Measurements from ENCODE around the gene FBXW12.

FBXW12 gene

DNA sequence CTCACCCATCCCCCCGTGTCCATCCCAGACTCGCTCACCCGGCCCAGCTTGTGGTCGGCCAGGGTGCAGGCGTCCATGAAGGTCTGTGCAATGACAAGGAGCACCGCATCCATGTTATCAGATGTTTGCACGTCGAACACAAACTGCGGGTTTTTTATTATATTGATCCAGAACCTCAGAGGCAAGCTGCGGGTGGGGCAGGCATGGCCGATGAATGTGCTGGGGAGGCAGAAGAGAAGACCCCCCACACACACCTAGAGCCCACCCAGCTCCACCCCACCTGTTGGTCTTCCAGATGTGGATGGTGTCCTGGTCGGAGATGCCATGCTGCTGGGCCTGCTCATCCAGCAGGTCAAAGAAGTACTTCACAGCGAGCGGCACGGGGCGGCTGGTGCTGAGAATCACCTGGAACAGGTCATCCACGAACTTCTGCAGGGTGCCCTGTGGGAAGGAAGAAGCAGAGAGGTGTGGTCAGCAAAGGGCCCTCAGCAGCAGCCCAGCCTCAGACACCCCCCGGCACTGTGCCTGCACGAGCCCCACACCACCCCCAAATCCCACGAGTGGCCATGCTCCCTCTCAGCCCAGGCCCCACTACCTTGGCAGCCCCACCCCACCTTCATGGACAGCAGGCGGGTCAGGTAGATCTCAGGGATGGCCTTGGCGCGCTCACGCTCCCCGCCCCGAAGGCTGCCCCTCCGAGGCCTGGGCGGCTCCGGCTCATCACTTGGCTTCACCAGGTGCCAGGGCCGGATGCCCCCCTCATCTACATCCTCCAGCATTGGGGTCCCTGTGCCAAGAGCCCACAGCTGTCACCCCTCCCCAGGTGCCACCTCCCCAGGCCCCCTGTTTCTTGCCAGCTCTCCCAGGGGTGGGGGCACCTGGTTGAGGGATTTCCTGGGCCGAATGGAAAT lies 37.5 kb downstream of the FBXW12 start:
- no peak for DNase-seq

DNA sequence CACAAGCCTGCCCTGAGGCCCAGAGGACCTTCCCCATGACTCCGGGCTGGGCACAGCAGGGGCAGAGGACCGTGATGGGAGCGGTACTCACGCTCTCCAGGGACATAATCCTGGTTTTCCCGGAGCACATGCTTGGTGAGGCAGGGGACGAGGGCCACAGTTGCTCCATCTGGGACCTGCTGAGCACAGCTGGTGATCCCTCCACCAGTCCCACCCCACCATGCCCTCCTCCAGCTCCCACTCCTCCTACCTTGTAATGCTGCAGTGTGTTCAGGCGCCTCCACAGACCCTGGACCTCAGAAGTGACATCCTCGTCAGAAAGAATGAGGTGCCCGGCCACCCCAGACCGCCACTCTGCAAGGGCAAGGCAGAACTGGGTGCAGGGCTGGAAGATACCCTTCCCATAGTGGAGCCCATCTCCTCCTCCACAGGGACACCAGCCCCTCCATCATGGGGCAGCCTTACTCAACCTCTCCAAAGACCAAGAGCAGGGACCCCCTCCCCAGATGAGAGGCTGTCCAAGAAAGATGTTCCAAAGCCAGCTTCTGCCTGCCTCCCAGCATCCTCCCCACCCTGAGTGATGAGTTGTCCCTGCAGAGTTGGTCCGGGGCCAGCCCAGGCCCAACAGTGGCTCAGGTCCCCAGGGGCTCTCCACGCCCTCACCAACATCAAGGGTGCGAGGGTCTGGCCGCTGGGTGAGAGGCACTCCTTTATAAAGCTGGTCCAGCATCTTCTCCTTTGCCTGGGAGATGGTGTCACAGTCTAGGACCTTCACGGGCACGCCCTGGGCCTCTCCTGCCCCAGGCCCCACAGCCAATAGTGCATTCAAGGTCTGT lies 38.4 kb downstream of the FBXW12 start:
- DNase-seq: no peak

DNA sequence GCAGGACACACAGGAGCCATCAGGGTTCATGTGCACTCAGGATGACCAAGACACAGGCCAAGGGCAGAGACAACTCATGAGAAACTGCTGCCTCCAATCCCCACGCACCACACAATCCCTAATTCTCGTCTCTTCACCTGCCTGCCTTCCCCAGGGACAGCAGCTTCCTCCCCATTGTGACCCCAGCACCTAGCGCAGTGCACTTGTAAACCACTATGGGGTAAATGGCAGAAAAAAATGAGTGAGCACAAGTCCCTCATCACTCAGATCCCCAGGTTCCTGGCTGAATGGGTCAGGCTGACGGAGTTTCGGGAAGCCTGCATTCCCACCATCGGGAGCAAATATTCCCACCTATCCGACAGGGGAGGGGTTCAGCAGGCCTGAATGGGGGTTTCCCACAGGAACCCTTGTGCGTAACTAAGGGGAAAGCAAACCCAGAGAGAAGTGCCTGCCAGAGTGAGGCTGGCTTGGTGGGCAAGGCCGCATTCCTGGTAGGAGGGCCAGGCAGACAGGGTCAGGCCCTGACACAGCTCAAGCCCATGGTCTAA lies 39.1 kb downstream of the FBXW12 start:
- no peak for DNase-seq

DNA sequence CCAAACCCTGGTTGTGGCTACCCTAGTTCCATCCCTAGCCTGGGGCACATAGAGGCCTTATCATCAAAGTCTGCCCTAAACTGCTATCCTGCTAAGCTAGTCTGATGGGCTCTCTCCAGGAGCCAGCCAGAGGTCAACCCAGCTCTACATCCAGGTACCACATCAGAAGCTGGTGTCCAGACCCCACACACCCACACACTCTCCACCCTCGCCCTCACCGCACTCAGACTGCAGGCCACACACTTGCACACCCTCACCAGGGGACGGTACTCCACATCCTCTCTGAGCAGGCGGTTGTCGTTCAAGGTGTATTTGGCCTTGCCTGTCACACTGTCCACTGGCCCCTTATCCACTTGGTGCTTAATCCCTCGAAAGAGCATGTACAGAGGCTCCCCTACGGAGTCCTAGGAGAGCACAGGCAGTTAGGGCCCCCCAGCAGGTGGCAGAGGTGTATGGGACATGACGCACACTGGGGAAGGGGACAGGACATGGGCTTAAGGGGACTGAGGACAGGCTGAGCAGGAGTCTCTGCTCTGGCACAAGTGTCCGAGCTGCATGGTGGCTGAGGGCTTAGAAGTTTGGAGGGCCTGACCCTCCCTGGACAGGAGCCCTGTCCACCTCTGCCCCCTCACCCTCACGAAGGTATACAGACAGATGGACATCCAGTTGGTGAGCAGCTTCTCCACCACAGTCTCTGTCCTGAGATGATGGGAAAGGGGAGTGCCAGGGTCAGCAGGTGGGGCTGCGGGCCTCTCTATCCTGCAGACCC lies 39.8 kb downstream of the FBXW12 start:
- no peak for DNase-seq

DNA sequence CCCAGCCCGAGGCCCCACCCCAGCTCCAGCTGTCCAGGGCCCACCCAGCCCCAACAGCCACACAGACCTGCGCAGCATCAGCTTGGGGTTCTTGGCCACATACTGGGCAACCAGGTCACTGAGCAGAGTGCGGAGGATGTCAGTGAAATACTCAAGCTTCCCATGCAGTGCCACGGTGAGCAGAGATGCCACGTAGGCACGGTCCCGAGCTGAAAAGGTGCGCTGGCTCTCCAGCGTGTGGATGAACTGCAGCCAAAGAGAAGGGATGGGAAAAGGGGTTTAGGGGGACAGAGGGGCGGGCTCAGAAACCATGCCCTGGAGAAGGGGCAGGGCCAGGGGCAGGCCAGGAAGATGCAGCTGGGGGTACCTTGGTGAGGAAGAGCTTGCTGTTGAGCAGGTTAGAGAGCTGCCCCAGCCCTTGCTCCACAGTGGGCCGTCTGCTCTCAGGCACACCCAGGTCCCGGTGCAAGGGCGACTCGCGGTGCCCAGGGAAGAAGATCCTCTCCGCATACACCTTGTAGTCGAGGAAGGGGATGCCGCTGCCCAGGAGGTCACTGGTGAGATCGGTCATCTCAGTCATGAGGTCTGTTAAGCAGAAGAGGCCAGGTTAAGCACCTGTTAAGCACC lies 40.5 kb downstream of the FBXW12 start:
- no peak for DNase-seq

DNA sequence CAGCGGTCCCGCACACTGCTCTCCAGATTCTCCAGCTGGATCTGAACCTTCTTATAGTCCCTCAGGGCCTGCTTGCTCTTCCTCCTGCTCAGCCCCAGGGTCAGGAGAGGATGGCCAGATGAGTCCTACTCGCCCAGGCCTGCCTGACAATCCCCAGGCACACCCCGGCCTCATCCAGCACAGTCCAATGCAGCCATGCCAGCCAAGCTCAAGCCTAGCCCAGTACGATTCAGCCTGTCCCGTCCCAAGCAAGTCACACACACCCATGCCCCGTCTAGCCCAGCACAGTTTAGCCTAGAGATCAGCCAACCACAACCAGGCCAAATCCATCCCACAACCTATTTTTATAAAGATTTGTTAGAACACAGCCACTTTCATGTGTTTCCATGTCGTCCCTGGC lies 41.1 kb downstream of the FBXW12 start:
- no peak for DNase-seq

DNA sequence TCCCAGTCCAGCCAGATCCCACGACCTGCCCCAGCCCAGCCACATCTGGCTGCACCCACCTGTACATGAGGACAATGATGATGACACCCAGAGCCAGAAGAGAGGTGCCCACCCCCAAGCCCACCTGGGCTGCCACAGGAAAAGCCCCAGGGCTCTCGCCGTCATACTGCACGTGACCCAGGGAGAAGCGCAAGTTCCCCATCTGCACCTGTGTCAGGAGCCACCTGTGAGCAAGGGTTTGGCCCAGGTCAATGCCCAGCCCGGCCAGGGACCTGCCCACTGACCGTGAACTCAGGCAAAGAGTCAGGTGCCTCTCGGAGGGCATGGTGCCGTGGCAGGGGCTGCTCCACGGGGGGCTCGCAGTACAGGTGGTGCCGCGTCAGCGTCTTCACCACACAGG lies 41.6 kb downstream of the FBXW12 start:
- no peak for DNase-seq

DNA sequence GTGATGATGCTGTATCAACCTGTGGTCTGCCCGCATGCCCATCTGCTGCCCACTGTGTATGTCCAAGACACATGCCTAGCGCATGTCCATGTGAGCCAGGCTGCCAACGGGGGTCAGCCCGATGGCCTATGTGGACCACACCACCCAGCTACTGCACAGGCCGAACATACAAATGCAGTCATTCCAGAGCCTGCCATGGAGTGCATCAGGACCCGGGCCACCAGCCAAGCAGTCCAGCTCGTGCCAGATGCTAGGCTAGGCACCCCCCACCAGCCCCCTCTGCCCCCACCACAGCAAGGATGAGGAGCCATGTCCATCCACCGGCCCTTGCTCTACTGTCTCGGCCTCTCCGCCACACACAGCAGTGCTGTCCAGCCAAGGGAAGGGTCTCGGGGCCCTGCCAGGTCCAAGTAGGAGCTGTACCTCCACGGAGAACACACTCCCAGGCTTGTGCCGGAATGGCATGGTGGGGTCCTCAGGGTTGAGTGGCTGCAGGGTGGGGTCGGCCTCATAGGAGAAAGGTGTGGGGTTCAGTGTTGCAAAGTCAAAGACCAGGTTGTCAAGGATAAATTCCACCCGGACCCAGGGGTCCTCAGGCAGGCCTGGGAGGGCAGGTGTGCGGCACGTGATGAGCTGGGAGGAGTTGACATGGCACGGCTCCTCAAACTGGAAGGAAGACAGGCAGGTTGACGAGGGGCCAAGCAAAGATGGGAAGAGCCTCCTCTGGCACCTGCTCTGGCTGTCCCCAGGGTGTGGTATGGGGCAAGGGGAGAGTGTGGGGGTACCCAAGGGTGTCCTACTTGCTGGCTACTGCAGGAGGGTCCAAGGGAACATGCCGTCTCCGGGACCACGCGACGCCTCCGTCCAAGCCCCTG lies 42.6 kb downstream of the FBXW12 start:
- DNase-seq: no peak

DNA sequence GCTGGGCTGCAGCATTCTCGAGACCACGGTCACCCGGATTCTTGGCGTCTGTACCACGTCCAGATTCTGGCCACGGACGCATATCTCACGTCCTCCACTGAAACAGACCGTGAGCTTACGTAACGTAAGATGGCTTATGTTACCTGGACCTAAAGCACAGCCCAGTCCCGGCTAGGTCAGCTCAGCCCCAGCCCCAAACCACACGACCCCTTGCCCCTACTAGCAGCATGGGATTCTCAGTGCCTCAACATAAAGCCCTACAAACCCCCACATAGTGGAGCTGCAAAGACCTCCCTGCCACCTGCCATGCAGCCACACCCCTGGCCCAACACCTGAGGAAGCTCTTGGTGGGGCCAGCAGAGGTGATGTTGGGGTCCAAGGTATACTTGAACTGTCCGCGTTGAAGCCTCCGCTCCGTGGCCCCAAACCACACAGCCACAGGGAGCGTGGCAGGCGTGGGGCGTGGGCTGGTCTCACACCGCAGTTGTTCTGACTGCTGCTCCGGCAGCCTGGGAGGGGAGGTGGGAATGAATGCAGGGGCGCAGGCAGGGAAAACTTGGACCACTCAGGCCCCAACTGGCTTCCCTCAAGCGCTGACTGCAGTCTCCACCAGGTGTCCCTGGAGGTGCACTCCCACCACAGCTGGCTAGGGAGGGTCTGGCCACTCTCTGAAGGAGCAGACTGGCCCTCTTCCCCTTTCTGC lies 43.4 kb downstream of the FBXW12 start:
- DNase-seq: no peak

DNA sequence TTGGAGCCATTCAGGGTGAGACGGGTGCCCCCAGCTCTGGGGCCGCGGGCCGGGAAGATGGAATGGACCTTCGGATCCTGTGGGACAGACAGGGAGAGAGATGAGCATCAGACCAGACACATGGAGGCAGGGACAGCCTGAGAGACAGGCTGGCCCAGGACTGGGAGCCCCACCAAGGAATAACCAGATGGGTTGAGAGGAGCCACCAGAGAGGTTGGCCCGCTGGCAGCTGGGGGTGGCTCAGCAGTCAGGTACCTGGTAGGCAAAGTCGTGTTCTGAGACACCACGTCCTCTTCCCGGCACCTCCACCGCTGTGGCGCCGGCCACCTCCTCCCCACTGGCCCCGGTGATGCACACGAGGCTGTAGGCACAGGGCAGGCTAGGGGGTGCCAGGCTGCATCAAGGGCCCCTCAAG lies 44.1 kb downstream of the FBXW12 start:
- no peak for DNase-seq

DNA sequence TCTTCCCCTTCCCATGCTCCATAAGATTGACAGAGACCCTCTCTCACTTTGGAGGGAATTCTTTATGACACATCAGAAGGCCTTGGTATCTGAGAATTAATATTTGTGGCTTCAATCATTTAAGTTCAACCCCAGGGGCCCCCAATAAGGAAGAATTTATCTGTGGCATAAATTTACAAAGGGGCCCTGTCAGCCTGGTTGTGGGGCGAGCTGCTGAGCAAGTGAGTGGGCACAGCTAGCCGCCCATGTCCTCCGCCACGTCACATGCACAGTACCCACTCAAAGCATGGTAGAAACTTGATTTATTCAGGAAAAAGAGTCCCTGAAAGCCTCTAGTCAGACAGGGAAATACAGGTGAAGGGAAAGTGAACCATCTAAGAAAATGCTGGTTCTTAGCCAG lies 44.5 kb downstream of the FBXW12 start:
- no peak for DNase-seq

DNA sequence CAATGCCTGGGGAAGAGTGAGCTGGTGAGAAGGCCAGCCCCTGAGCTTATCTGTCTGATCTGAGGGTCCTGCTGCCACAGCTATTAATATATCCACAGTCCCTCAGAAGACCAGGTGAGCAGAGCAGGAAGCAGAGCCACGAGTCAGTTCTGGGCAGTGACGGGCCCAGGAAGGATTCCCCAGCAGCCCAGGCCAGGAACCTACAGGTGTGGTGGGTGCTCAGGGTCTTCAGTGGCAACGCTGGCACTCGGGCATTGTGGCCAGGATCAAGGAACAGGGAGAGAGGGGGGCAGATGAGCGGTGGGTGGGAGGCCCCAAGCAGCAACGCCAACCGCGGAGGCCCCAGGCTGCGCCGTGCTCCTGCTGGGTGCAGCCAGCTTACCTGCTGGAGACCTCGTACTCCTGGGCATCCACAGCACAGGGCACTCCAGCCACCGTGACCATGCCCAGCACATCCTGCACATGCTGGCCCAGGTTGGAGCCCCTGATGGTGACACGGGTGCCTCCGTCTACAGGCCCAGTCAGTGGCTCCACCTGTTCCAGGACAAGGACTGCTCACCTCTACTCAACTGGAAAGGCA lies 45.6 kb downstream of the FBXW12 start:
- DNase-seq: no peak

DNA sequence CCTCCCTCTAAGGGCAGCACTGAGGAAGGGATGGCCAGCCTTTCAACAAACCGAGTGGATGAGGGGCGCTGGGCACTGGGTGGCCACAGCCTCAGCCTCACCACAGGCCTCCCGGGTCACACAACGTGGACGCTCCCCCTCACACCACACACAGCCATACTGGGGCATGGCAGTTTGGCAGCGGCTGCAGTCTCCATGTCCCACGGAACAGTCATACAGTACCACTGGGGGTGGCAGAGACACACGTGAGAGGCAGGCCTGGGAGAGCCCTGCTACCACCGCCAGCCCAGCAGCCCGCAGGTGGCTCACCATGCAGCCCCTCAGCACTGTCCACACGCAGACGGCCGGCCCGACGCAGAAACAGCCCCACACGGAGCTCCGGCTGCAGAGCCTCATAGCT lies 46.1 kb downstream of the FBXW12 start:
- no peak for DNase-seq

DNA sequence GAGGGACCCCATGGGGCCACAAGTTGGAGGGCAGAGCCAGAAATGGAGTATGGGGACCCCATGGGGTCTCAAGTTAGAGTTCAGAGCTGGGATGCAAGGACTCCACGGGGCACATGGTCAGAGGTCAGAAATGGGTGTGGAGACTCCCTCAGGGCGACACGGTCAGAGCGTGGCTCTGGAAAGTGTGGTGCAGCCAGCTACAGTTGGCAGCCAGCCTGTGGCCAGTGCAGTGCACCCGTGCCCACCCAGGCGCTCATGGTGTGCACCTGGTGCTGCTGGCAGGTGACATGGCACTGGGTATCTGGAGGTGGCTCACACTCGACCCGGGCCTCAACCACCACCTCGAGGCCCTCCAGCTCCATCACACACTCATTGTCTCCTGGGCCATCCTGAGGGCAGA lies 46.6 kb downstream of the FBXW12 start:
- DNase-seq: no peak

DNA sequence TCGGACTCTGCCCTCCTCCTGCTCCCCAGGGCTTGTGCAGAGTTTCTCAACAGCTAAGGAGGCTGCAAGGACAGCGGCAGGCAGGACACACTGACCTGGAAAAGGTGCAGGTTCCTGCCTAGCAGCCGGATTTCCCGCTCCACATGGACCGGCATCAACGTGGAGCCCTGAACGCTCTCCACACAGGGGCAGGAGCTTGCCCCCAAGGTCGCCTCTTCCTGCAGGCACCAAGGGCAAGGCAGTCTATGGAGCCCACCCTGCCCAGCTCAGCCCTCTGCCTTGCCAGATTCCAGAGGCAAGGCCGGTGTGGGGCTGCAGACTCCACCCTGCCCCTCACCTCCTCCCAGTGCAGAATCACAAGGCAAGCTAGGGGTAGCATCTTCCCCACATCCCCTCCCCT lies 47.1 kb downstream of the FBXW12 start:
- DNase-seq: no peak

DNA sequence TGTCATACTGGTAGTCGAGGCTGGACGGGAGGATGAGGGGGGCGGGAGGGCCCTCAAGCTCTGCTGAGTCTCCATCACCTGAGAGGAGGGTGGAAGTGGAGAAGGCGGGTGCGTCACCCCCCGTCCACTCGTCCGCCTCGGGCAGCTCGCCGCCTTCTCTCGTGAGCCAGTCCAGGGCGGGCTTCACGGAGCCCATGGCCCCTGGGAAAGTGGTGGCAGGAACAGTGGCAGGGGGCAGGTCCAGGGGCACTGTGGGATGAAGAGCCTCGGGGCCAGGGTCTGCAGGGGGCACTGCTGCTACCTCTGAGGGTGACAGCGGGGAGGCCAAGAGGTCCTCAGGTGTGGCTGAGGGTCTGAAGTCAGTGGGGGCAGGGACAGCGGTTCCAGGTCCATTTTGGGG lies 47.6 kb downstream of the FBXW12 start:
- no peak for DNase-seq

DNA sequence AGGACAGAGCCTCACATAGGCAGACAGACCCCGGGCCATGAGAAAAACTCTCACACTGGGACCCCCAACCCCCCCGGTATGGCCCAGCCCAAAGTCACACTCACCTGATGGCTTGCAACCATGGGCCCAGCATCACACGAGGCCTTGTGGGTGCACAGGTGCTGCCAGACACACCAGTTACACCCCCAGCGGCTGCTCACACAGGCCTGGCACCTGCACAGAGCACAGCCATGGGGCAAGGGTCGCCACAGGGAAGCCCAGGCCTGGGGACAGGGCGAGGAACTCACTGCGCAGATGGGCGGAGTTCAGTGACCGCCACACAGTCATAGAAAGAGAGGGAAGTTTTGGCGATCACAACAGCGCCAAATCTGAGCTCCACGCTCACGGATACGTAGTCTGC lies 48.5 kb downstream of the FBXW12 start:
- DNase-seq: no peak

DNA sequence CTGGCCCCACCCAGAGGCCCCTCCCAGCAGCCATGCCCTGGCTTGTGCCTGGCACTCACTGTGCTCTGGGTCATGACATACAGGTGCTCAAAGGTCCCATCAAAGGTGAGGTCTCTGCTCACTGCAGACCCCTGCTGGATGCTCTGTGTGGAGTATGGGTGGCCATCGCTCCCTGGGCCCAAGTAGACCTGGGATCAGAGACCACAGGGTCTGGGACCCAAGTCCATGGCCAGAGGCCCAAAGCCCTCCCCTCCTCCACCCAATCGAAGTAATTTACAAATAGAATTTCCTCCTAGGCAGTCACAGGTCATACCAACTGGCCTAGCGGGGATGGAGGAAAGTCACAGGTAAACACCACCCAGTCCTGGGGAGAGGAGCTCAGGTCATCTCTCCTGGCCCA lies 50.3 kb downstream of the FBXW12 start:
- DNase-seq: no peak

DNA sequence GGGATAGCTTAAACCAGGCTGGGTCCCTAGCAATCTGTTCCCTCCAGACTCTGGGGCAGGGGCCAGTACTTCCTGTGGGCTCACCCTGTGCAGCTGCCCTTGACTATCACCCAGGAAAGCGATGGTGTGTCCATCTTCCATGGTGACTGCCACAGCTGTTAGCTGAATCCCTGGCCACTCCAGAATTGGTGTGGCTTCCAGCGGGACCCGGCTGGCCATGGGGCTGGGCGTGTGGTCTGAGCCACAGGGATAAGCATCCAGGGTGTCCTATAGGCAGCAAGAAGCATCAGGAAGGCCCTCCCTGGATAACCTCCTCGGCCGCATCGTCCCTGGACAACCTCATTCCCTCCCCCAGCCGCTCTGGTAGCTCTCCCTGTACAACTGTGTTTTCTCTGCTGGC lies 50.7 kb downstream of the FBXW12 start:
- DNase-seq: no peak

DNA sequence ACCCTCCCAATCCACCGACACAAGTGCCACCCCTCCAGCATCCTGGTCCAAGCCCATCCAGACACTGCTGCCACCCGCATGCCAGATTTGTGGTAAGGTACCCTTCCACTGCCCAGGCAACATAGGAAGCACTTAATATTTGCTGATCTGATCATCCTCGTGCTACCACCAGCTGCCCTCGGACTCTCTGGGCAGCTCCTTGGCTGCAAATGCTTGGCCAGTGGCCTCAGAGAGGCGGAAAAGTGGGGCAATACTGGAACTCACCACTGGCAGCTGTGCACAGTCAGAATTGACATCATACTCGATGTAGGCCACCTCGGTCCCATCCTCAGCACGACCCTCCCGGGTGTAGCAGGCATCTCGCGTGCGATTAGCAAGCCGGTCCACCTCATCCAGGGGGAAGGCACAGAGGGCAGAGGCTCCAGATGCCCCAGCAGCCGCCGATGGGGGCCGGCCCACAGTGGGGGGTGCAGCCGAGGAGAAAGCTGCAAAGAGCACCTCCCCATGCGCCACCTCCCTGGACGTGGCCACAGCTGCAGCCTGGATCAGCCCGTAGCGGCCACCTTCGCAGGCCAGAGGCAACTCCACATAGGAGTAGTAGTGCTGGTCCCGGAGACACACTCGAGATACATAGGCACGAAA lies 51.3 kb downstream of the FBXW12 start:
- no peak for DNase-seq

Measured in NCI-H748 treated with DMSO at 0.1 percent for 48 hours (cell line).